Measurements from ENCODE around the gene COLEC11. TPM values are rescaled to one million over a fixed set of nuclear protein-coding genes. Genes with fewer than 3 reads are reported as not detected.

The COLEC11 gene
- total RNA-seq, 1 experiment from 2014 or later: 1.3 TPM

- TF ChIP-seq, protein P1, sequence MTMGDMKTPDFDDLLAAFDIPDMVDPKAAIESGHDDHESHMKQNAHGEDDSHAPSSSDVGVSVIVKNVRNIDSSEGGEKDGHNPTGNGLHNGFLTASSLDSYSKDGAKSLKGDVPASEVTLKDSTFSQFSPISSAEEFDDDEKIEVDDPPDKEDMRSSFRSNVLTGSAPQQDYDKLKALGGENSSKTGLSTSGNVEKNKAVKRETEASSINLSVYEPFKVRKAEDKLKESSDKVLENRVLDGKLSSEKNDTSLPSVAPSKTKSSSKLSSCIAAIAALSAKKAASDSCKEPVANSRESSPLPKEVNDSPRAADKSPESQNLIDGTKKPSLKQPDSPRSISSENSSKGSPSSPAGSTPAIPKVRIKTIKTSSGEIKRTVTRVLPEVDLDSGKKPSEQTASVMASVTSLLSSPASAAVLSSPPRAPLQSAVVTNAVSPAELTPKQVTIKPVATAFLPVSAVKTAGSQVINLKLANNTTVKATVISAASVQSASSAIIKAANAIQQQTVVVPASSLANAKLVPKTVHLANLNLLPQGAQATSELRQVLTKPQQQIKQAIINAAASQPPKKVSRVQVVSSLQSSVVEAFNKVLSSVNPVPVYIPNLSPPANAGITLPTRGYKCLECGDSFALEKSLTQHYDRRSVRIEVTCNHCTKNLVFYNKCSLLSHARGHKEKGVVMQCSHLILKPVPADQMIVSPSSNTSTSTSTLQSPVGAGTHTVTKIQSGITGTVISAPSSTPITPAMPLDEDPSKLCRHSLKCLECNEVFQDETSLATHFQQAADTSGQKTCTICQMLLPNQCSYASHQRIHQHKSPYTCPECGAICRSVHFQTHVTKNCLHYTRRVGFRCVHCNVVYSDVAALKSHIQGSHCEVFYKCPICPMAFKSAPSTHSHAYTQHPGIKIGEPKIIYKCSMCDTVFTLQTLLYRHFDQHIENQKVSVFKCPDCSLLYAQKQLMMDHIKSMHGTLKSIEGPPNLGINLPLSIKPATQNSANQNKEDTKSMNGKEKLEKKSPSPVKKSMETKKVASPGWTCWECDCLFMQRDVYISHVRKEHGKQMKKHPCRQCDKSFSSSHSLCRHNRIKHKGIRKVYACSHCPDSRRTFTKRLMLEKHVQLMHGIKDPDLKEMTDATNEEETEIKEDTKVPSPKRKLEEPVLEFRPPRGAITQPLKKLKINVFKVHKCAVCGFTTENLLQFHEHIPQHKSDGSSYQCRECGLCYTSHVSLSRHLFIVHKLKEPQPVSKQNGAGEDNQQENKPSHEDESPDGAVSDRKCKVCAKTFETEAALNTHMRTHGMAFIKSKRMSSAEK (CRISPR knock-in tag; IDR thresholded peaks at IDR 0.05; ENCODE audit: borderline replicate concordance): no peak
- TF ChIP-seq AFF4 (CRISPR knock-in tag; IDR thresholded peaks at IDR 0.05; ENCODE audit: borderline replicate concordance) (no peak), EMX1 (CRISPR knock-in tag; IDR thresholded peaks at IDR 0.05) (no peak), FOXK1 (CRISPR knock-in tag; IDR thresholded peaks at IDR 0.05) (no peak), ATF1 (CRISPR knock-in tag; IDR thresholded peaks at IDR 0.05) (no peak), MAX (CRISPR knock-in tag; IDR thresholded peaks at IDR 0.05) (no peak), ELF4 (CRISPR knock-in tag; IDR thresholded peaks at IDR 0.05; ENCODE audit: low read depth) (no peak), FOXP4 (CRISPR knock-in tag; IDR thresholded peaks at IDR 0.05) (no peak), ZNF671 (CRISPR knock-in tag; IDR thresholded peaks at IDR 0.05) (no peak), ZSCAN18 (CRISPR knock-in tag; IDR thresholded peaks at IDR 0.05) (no peak)
- TF ChIP-seq, protein P2, sequence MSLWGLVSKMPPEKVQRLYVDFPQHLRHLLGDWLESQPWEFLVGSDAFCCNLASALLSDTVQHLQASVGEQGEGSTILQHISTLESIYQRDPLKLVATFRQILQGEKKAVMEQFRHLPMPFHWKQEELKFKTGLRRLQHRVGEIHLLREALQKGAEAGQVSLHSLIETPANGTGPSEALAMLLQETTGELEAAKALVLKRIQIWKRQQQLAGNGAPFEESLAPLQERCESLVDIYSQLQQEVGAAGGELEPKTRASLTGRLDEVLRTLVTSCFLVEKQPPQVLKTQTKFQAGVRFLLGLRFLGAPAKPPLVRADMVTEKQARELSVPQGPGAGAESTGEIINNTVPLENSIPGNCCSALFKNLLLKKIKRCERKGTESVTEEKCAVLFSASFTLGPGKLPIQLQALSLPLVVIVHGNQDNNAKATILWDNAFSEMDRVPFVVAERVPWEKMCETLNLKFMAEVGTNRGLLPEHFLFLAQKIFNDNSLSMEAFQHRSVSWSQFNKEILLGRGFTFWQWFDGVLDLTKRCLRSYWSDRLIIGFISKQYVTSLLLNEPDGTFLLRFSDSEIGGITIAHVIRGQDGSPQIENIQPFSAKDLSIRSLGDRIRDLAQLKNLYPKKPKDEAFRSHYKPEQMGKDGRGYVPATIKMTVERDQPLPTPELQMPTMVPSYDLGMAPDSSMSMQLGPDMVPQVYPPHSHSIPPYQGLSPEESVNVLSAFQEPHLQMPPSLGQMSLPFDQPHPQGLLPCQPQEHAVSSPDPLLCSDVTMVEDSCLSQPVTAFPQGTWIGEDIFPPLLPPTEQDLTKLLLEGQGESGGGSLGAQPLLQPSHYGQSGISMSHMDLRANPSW (CRISPR knock-in tag; conservative IDR thresholded peaks at IDR 0.05; ENCODE audit: low read depth): no peak
Observed at GRCh38 chr2:3606370-3607201, 11.7 kb downstream of the COLEC11 start (continued).
